HepG2 (cell line): ENCODE results near the gene MPHOSPH8. TPM values are rescaled to one million over a fixed set of nuclear protein-coding genes. Genes with fewer than 3 reads are reported as not detected.

ENCODE experiments used
- ATAC-seq: fragments of 200-7000 bp; cut with Tn5 transposase; 3 replicates; pipeline ENCODE4 v1.9.1; 2020; ENCODE audit warnings: mild to moderate bottlenecking, moderate library complexity
- BruUV-seq: library from RNA; stranded (reverse); fragments of 400-500 nt; replicated peaks from 2 replicates; lab custom pipeline; 2021; lab: Mats Ljungman, UMichigan
- CTCF ChIA-PET: fragments of 300-600 bp; formaldehyde crosslinking; extraction: SDS; loops from one replicate; lab custom pipeline; 2021; ENCODE audit warnings: low total read pairs, inconsistent platforms, low intra/inter-chr PET ratio; lab: Yijun Ruan, JAX
- POLR2A ChIA-PET: fragments of 350-600 bp; sonication (Branson Sonifier 250); formaldehyde crosslinking; loops from one replicate; lab custom pipeline; 2020; ENCODE audit warnings: antibody characterized with exemption, inconsistent platforms; lab: Yijun Ruan, JAX
- DNase-seq: peaks from one replicate; pipeline ENCODE4 v3.0.0-alpha.2; 2015; ENCODE audit warnings: low spot score
- FAIRE-seq: peaks from 3 replicates; lab custom pipeline; 2011; peaks lifted over from hg19 to GRCh38; lab: Jason Lieb, UNC
- H2AFZ ChIP-seq: one replicate; pipeline ENCODE4 v1.6.1; 2011; ENCODE audit warnings: low read length, inconsistent platforms
- H3K27ac ChIP-seq: fragments of 300-600 bp; 3 replicates; pipeline ENCODE4 v1.8.0; 2011; ENCODE audit warnings: mixed run types, mild to moderate bottlenecking, mixed read lengths, low read length, inconsistent platforms; ENCODE audit not compliant: insufficient read depth; ENCODE audit errors: extremely low read length
- H3K27me3 ChIP-seq, 2 experiments: fragments of 200-600 bp in 1 of 2; 2 replicates in 1 of 2; 3 replicates in 1 of 2; pipeline versions ENCODE4 v1.6.0 to v1.8.0; 2011; ENCODE audit warnings: low read length in 2 of 2, mild to moderate bottlenecking in 2 of 2, moderate library complexity in 2 of 2, inconsistent platforms in 1 of 2; ENCODE audit not compliant: insufficient read depth in 2 of 2, control insufficient read depth in 1 of 2
- H3K36me3 ChIP-seq, 2 experiments: fragments of 200-600 bp in 1 of 2; replicated peaks in 1 of 2; 2 replicates in 1 of 2; 3 replicates in 1 of 2; pipeline versions ENCODE4 v1.5.1 to v1.8.0; 2011; ENCODE audit warnings: low read length in 2 of 2, inconsistent platforms in 1 of 2; ENCODE audit not compliant: insufficient read depth in 2 of 2, control insufficient read depth in 1 of 2
- H3K4me1 ChIP-seq: 2 replicates; pipeline ENCODE4 v1.5.1; 2012; ENCODE audit warnings: low read length, inconsistent platforms; ENCODE audit not compliant: insufficient read depth
- H3K4me2 ChIP-seq: 2 replicates; pipeline ENCODE4 v1.6.0; 2011; ENCODE audit warnings: low read depth, low read length, inconsistent platforms
- H3K4me3 ChIP-seq, 3 experiments: fragments of 200-600 bp in 1 of 3; sonication (generic), shearing (Covaris generic) in 1 of 3; replicated peaks in 1 of 3; 2 replicates each; pipeline ENCODE4 v1.5.1; 2011 to 2016; ENCODE audit warnings: low read length in 3 of 3, inconsistent platforms in 2 of 3, low read depth in 2 of 3, mild to moderate bottlenecking in 2 of 3, control low read depth in 1 of 3, mixed read lengths in 1 of 3; ENCODE audit not compliant: insufficient read depth in 1 of 3
- H3K79me2 ChIP-seq: one replicate; pipeline ENCODE4 v1.6.1; 2011; ENCODE audit warnings: low read length, inconsistent platforms; ENCODE audit not compliant: insufficient read depth
- H3K9ac ChIP-seq: 2 replicates; pipeline ENCODE4 v1.6.0; 2011; ENCODE audit warnings: mild to moderate bottlenecking, low read depth, low read length, inconsistent platforms; ENCODE audit not compliant: insufficient read depth
- H3K9me3 ChIP-seq: 2 replicates; pipeline ENCODE4 v1.5.1; 2012; ENCODE audit warnings: mild to moderate bottlenecking, low read length
- H4K20me1 ChIP-seq: 2 replicates; pipeline ENCODE4 v1.6.0; 2011; ENCODE audit warnings: inconsistent platforms, mild to moderate bottlenecking, low read length, moderate library complexity; ENCODE audit not compliant: insufficient read depth
- EED ChIP-seq: sonication (generic); formaldehyde crosslinking; IDR thresholded peaks from 2 replicates; pipeline ENCODE4 v1.5.0; 2020; ENCODE audit warnings: mild to moderate bottlenecking, missing genetic modification reagents
- ISX ChIP-seq: sonication (generic); formaldehyde crosslinking; conservative IDR thresholded peaks from 2 replicates; pipeline ENCODE4 v1.5.0; 2020; ENCODE audit warnings: missing genetic modification reagents
- KDM5A ChIP-seq: fragments of 200-600 bp; sonication (generic); IDR thresholded peaks from 2 replicates; pipeline ENCODE4 v1.7.0; 2018; ENCODE audit warnings: antibody characterized with exemption, mild to moderate bottlenecking, low read length, borderline replicate concordance
- MZF1 ChIP-seq: sonication (generic); formaldehyde crosslinking; IDR thresholded peaks from 2 replicates; pipeline ENCODE4 v1.8.1; 2023; ENCODE audit warnings: mild to moderate bottlenecking, missing genetic modification reagents, borderline replicate concordance
- RBAK ChIP-seq: sonication (generic); formaldehyde crosslinking; IDR thresholded peaks from 2 replicates; pipeline ENCODE4 v1.5.1; 2020; ENCODE audit warnings: mild to moderate bottlenecking, missing genetic modification reagents
- SRY ChIP-seq: sonication (generic); formaldehyde crosslinking; IDR thresholded peaks from 2 replicates; pipeline ENCODE4 v1.8.0; 2022; ENCODE audit warnings: mild to moderate bottlenecking, missing genetic modification reagents
- ZBTB42 ChIP-seq: sonication (generic); formaldehyde crosslinking; IDR thresholded peaks from 2 replicates; pipeline ENCODE4 v1.5.0; 2020; ENCODE audit warnings: mild to moderate bottlenecking, missing genetic modification reagents
- ZNF136 ChIP-seq: sonication (generic); formaldehyde crosslinking; IDR thresholded peaks from 2 replicates; pipeline ENCODE4 v1.8.1; 2022; ENCODE audit warnings: low read depth, mild to moderate bottlenecking, moderate library complexity, missing genetic modification reagents
- ZNF232 ChIP-seq: sonication (generic); formaldehyde crosslinking; IDR thresholded peaks from 2 replicates; pipeline ENCODE4 v1.4.0; 2020; ENCODE audit warnings: missing genetic modification reagents, borderline replicate concordance
- ZNF496 ChIP-seq: sonication (generic); formaldehyde crosslinking; IDR thresholded peaks from 2 replicates; pipeline ENCODE4 v1.8.1; 2023; ENCODE audit warnings: mild to moderate bottlenecking, moderate library complexity, missing genetic modification reagents; ENCODE audit not compliant: insufficient replicate concordance
- ZNF557 ChIP-seq: sonication (generic); formaldehyde crosslinking; IDR thresholded peaks from 2 replicates; pipeline ENCODE4 v1.4.0; 2020; ENCODE audit warnings: missing genetic modification reagents
- ZNF644 ChIP-seq: IDR thresholded peaks from 2 replicates; pipeline ENCODE4 v1.6.1; 2016; ENCODE audit warnings: low read depth
- WGBS: methylation state at CpG from one replicate; pipeline ENCODE4 v1.1.6; 2017; ENCODE audit warnings: low lambda C conversion rate; 5-methylcytosine and 5-hydroxymethylcytosine counted together
- in situ Hi-C: cut with HindIII; loops from 2 replicates; pipeline ENCODE4 v1.10.0; 2017; ENCODE audit warnings: low pct_unique_long_range_greater_than_20kb; ENCODE audit not compliant: extremely low pct_ligation_motif_present
- intact Hi-C: fragments of 100-400 bp; cut with micrococcal nuclease; formaldehyde crosslinking; loops from one replicate; pipeline ENCODE4 v1.10.0; 2022; ENCODE audit not compliant: unreplicated experiment
- polyA plus RNA-seq, 8 experiments: library from polyadenylated mRNA; depleted of rRNA in 3 of 8; stranded (reverse) in 7 of 8; unstranded in 1 of 8; fragments of >200 nt; fragmentation: Illumina TruSeq in 4 of 8; extraction: Trizol in 4 of 8; gene quantifications; 2 replicates each; pipeline versions ENCODE4 v1.2.1 to v1.2.3, GENCODE V29; 2011 to 2016; ENCODE audit warnings: low read depth in 4 of 8, missing spikeins in 1 of 8, mixed read lengths in 1 of 8; ENCODE audit not compliant: insufficient read depth in 1 of 8
- total RNA-seq, 5 experiments: library from RNA; depleted of rRNA; stranded (reverse); fragments of >200 nt; fragmentation: Illumina TruSeq; extraction: Trizol; gene quantifications; 2 replicates each; pipeline ENCODE4 v1.2.3, GENCODE V29; 2016; ENCODE audit warnings: low read depth in 1 of 5
- TF ChIP-seq, protein P1 (sequence below): sonication (generic); formaldehyde crosslinking; IDR thresholded peaks from 2 replicates; pipeline ENCODE4 v1.9.0; 2021; ENCODE audit warnings: mild to moderate bottlenecking, missing genetic modification reagents
- TF ChIP-seq, protein P2 (sequence below): sonication (generic); formaldehyde crosslinking; IDR thresholded peaks from 2 replicates; pipeline ENCODE4 v1.5.1; 2020; ENCODE audit warnings: mild to moderate bottlenecking, missing genetic modification reagents, borderline replicate concordance
- TF ChIP-seq, protein P3 (sequence below): sonication (generic); formaldehyde crosslinking; IDR thresholded peaks from 2 replicates; pipeline ENCODE4 v1.4.0; 2020; ENCODE audit warnings: missing genetic modification reagents

Gene MPHOSPH8
- total and polyA plus RNA-seq, 2 of the 13 experiments (the other 11 are each of a cell fraction or from before 2014, with no cell fraction given), result 17.3 to 20.9 TPM

DNA sequence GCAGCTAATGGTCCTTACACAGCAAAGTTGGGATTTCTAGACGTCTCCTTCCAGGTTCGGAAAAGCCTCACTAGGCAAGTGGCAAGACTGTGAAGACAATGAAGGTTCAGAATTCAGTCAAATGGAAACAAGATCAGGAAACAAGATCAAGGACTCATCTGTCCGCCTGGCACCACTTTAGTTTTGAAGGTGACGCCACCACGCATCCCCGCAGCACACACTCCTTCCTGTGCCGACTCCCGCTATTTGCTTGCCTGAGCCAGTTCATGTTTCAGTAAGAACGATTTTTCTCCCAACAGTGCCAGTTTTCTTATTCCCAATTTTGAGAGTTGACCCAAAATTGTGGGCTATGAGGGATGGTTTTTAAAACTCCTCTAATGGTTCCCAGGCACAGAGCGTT is 41.4 kb downstream of the MPHOSPH8 start (continued):
- TF ChIP-seq, protein P1, sequence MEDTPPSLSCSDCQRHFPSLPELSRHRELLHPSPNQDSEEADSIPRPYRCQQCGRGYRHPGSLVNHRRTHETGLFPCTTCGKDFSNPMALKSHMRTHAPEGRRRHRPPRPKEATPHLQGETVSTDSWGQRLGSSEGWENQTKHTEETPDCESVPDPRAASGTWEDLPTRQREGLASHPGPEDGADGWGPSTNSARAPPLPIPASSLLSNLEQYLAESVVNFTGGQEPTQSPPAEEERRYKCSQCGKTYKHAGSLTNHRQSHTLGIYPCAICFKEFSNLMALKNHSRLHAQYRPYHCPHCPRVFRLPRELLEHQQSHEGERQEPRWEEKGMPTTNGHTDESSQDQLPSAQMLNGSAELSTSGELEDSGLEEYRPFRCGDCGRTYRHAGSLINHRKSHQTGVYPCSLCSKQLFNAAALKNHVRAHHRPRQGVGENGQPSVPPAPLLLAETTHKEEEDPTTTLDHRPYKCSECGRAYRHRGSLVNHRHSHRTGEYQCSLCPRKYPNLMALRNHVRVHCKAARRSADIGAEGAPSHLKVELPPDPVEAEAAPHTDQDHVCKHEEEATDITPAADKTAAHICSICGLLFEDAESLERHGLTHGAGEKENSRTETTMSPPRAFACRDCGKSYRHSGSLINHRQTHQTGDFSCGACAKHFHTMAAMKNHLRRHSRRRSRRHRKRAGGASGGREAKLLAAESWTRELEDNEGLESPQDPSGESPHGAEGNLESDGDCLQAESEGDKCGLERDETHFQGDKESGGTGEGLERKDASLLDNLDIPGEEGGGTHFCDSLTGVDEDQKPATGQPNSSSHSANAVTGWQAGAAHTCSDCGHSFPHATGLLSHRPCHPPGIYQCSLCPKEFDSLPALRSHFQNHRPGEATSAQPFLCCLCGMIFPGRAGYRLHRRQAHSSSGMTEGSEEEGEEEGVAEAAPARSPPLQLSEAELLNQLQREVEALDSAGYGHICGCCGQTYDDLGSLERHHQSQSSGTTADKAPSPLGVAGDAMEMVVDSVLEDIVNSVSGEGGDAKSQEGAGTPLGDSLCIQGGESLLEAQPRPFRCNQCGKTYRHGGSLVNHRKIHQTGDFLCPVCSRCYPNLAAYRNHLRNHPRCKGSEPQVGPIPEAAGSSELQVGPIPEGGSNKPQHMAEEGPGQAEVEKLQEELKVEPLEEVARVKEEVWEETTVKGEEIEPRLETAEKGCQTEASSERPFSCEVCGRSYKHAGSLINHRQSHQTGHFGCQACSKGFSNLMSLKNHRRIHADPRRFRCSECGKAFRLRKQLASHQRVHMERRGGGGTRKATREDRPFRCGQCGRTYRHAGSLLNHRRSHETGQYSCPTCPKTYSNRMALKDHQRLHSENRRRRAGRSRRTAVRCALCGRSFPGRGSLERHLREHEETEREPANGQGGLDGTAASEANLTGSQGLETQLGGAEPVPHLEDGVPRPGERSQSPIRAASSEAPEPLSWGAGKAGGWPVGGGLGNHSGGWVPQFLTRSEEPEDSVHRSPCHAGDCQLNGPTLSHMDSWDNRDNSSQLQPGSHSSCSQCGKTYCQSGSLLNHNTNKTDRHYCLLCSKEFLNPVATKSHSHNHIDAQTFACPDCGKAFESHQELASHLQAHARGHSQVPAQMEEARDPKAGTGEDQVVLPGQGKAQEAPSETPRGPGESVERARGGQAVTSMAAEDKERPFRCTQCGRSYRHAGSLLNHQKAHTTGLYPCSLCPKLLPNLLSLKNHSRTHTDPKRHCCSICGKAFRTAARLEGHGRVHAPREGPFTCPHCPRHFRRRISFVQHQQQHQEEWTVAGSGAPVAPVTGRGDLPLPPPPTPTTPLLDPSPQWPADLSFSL (CRISPR knock-in tag), result no peak
- TF ChIP-seq SRY (CRISPR knock-in tag) (no peak), ISX (CRISPR knock-in tag) (no peak)

DNA sequence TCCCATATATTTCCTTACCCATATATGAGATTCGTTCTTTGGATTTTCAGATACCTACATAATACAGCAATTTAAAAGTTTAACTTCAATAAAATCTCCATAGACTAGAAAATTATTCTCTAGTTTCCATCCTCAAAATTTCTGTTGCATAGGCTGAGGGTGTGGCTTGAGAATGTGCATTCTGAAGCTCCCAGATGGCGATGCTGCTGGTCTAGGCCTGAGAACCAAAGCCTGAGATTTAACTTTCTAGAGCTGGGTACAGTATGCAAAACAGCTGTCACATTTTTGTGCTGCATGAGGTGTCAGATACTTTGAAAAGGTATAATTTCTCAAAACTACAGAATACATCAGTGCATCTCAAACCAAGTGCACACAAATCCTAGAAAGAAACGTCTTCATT is 42.7 kb downstream of the MPHOSPH8 start:
- Histone ChIP-seq H3K36me3 (peaks cover 13 to 48% of the 10 kb centered on the region in 2 experiments), H3K27me3 (no peaks in the 10 kb centered on the region), H3K27ac (no peak overlapping the region), H3K9me3 (no peaks in the 10 kb centered on the region), H3K79me2 (no peaks in the 10 kb centered on the region), H4K20me1 (no peaks in the 10 kb centered on the region), H3K4me3 (no peak overlapping the region), H2AFZ (no peak overlapping the region), H3K9ac (no peak overlapping the region), H3K4me2 (no peak overlapping the region), H3K4me1 (no peaks in the 10 kb centered on the region)
- FAIRE-seq, result no peak
- intact Hi-C loops (no loop called here), in situ Hi-C loops (no loop called here)
- DNase-seq, result no peak
- WGBS, result 98% methylated on average over 3 of the region's 3 CpGs
- no peak for ATAC-seq
- CTCF ChIA-PET, result no interaction called here
- POLR2A ChIA-PET, result no interaction called here
- no TSS peak for BruUV-seq
- TF ChIP-seq KDM5A (no peak), ZNF644 (CRISPR knock-in tag) (no peak), ZNF496 (CRISPR knock-in tag) (no peak), EED (no peak), RBAK (CRISPR knock-in tag) (no peak), ZNF557 (CRISPR knock-in tag) (no peak), ZBTB42 (CRISPR knock-in tag) (no peak), ZNF232 (no peak), ZNF136 (CRISPR knock-in tag) (no peak), MZF1 (CRISPR knock-in tag) (no peak)
- TF ChIP-seq, protein P2, sequence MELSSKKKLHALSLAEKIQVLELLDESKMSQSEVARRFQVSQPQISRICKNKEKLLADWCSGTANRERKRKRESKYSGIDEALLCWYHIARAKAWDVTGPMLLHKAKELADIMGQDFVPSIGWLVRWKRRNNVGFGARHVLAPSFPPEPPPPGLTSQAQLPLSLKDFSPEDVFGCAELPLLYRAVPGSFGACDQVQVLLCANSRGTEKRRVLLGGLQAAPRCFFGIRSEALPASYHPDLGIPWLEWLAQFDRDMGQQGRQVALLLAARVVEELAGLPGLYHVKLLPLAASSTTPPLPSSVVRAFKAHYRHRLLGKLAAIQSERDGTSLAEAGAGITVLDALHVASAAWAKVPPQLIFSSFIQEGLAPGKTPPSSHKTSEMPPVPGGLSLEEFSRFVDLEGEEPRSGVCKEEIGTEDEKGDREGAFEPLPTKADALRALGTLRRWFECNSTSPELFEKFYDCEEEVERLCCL, result no peak
- TF ChIP-seq, protein P3, sequence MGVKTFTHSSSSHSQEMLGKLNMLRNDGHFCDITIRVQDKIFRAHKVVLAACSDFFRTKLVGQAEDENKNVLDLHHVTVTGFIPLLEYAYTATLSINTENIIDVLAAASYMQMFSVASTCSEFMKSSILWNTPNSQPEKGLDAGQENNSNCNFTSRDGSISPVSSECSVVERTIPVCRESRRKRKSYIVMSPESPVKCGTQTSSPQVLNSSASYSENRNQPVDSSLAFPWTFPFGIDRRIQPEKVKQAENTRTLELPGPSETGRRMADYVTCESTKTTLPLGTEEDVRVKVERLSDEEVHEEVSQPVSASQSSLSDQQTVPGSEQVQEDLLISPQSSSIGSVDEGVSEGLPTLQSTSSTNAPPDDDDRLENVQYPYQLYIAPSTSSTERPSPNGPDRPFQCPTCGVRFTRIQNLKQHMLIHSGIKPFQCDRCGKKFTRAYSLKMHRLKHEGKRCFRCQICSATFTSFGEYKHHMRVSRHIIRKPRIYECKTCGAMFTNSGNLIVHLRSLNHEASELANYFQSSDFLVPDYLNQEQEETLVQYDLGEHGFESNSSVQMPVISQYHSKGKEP (CRISPR knock-in tag), result no peak
